Trophoblast cell (in vitro differentiated cells and primary cell): ENCODE data around the gene SH2D3A.

Experiments used
- DNase-seq, 2 donors: peaks; one replicate each; pipeline ENCODE4 v3.0.0-alpha.2; 2016
- H2AFZ ChIP-seq: 2 replicates; pipeline ENCODE4 v1.6.1; 2013; ENCODE audit warnings: low read length, moderate library complexity, mild to moderate bottlenecking; ENCODE audit not compliant: insufficient read depth, poor library complexity
- H2AK5ac ChIP-seq: 2 replicates; pipeline ENCODE4 v1.6.1; 2013; ENCODE audit warnings: mild to moderate bottlenecking, low read length
- H2BK120ac ChIP-seq: 2 replicates; pipeline ENCODE4 v1.6.1; 2013; ENCODE audit warnings: low read length, mild to moderate bottlenecking, moderate library complexity; ENCODE audit not compliant: insufficient read depth, poor library complexity
- H2BK12ac ChIP-seq: 2 replicates; pipeline ENCODE4 v1.6.1; 2013; ENCODE audit warnings: mild to moderate bottlenecking, low read length, moderate library complexity
- H2BK5ac ChIP-seq: 2 replicates; pipeline ENCODE4 v1.6.1; 2013; ENCODE audit warnings: low read length, low read depth, moderate library complexity, mild to moderate bottlenecking; ENCODE audit not compliant: poor library complexity
- H3K14ac ChIP-seq: 2 replicates; pipeline ENCODE4 v1.6.1; 2013; ENCODE audit warnings: mild to moderate bottlenecking, low read length
- H3K18ac ChIP-seq: 2 replicates; pipeline ENCODE4 v1.6.1; 2013; ENCODE audit warnings: mild to moderate bottlenecking, low read length
- H3K23ac ChIP-seq: 2 replicates; pipeline ENCODE4 v1.6.1; 2013; ENCODE audit warnings: low read length
- H3K27ac ChIP-seq: 2 replicates; pipeline ENCODE4 v1.5.1; 2013; ENCODE audit warnings: low read depth, mild to moderate bottlenecking, inconsistent platforms, low read length, moderate library complexity
- H3K27me3 ChIP-seq: 2 replicates; pipeline ENCODE4 v1.6.1; 2013; ENCODE audit warnings: inconsistent platforms, mild to moderate bottlenecking, low read length, moderate library complexity; ENCODE audit not compliant: insufficient read depth
- H3K36me3 ChIP-seq, 2 experiments: 1 replicate in 1 of 2; 2 replicates in 1 of 2; pipeline ENCODE4 v1.6.1; 2013; ENCODE audit warnings: low read length in 2 of 2, mild to moderate bottlenecking in 2 of 2, moderate library complexity in 1 of 2; ENCODE audit not compliant: insufficient read depth in 2 of 2, control insufficient read depth in 1 of 2
- H3K4ac ChIP-seq: 2 replicates; pipeline ENCODE4 v1.6.1; 2013; ENCODE audit warnings: low read depth, mild to moderate bottlenecking, low read length, moderate library complexity
- H3K4me1 ChIP-seq, 2 experiments: 1 replicate in 1 of 2; 2 replicates in 1 of 2; pipeline ENCODE4 v1.6.1; 2013; ENCODE audit warnings: low read length in 2 of 2, mild to moderate bottlenecking in 2 of 2, moderate library complexity in 1 of 2; ENCODE audit not compliant: insufficient read depth in 2 of 2, control insufficient read depth in 1 of 2
- H3K4me2 ChIP-seq: 2 replicates; pipeline ENCODE4 v1.6.1; 2013; ENCODE audit warnings: inconsistent platforms, mild to moderate bottlenecking, low read length, moderate library complexity
- H3K4me3 ChIP-seq: 2 replicates; pipeline ENCODE4 v1.5.1; 2013; ENCODE audit warnings: mild to moderate bottlenecking, low read depth, low read length, inconsistent platforms
- H3K79me1 ChIP-seq: one replicate; pipeline ENCODE4 v1.6.1; 2013; ENCODE audit warnings: low read length
- H3K79me2 ChIP-seq: 2 replicates; pipeline ENCODE4 v1.6.1; 2013; ENCODE audit warnings: low read length, mild to moderate bottlenecking; ENCODE audit not compliant: control insufficient read depth, insufficient read depth, poor library complexity
- H3K9ac ChIP-seq: 2 replicates; pipeline ENCODE4 v1.6.1; 2013; ENCODE audit warnings: mild to moderate bottlenecking, low read length
- H3K9me3 ChIP-seq: 2 replicates; pipeline ENCODE4 v1.6.1; 2013; ENCODE audit warnings: low read depth, mild to moderate bottlenecking, control low read depth, inconsistent platforms, low read length; ENCODE audit not compliant: insufficient read depth
- H4K12ac ChIP-seq: 2 replicates; pipeline ENCODE4 v1.6.1; 2013; ENCODE audit warnings: low read depth, mild to moderate bottlenecking, low read length, moderate library complexity
- H4K8ac ChIP-seq: 2 replicates; pipeline ENCODE4 v1.6.1; 2013; ENCODE audit warnings: low read depth, mild to moderate bottlenecking, low read length, moderate library complexity
- H4K91ac ChIP-seq: one replicate; pipeline ENCODE4 v1.6.1; 2013; ENCODE audit warnings: low read depth, mild to moderate bottlenecking, low read length, moderate library complexity
- WGBS: extraction: QIAGEN DNeasy Blood & Tissue Kit; methylation state at CpG from one replicate; pipeline ENCODE4 v1.1.7; 2013; ENCODE audit warnings: missing lambda C conversion rate; ENCODE audit not compliant: insufficient read length, insufficient coverage; ENCODE audit errors: extremely low coverage; 5-methylcytosine and 5-hydroxymethylcytosine counted together

The SH2D3A gene

GRCh38 chr19:6745965-6746364 lies 21.3 kb downstream of the SH2D3A start:
- no CpG with 5 or more reads among the region's 24 CpGs for WGBS
- Histone ChIP-seq H3K9ac (no peak overlapping the region), H3K4ac (no peak overlapping the region), H3K18ac (peak overlapping the region; percentile 3), H2AK5ac (no peak overlapping the region), H3K79me1 (peaks cover 18% of the 10 kb centered on the region), H3K9me3 (peaks cover 3% of the 10 kb centered on the region), H3K79me2 (peaks cover 6% of the 10 kb centered on the region), H2AFZ (no peak overlapping the region), H3K27me3 (no peaks in the 10 kb centered on the region), H2BK12ac (no peak overlapping the region), H3K36me3 (peaks cover 58 to 68% of the 10 kb centered on the region in 2 experiments), H4K8ac (no peak overlapping the region), H3K4me2 (no peak overlapping the region), H4K12ac (no peak overlapping the region), H3K27ac (no peak overlapping the region), H3K4me1 (peaks cover 27% of the 10 kb centered on the region in 2 experiments), H2BK5ac (no peak overlapping the region), H3K23ac (no peak overlapping the region), H4K91ac (no peak overlapping the region), H3K14ac (no peak overlapping the region), H2BK120ac (no peak overlapping the region), H3K4me3 (no peak overlapping the region)
- no peak for DNase-seq

GRCh38 chr19:6744381-6745301 lies 22.6 kb downstream of the SH2D3A start:
- Histone ChIP-seq H4K8ac (peak overlapping the region; percentile 44), H4K91ac (peak overlapping the region; percentile 70), H3K36me3 (peaks cover 46 to 56% of the 10 kb centered on the region in 2 experiments), H3K4me1 (peaks cover 27 to 28% of the 10 kb centered on the region in 2 experiments), H3K9me3 (peaks cover 2% of the 10 kb centered on the region), H3K4ac (peak overlapping the region; percentile 53), H3K14ac (peak overlapping the region; percentile 63), H3K27ac (peak overlapping the region; percentile 65), H3K23ac (no peak overlapping the region), H3K9ac (no peak overlapping the region), H3K27me3 (no peaks in the 10 kb centered on the region), H3K4me3 (no peak overlapping the region), H3K79me2 (peaks cover 18% of the 10 kb centered on the region), H2AK5ac (no peak overlapping the region), H2BK120ac (peak overlapping the region; percentile 21), H3K4me2 (peak overlapping the region; percentile 19), H4K12ac (peak overlapping the region; percentile 37), H3K79me1 (peaks cover 31% of the 10 kb centered on the region), H2BK12ac (peak overlapping the region; percentile 37), H3K18ac (peak overlapping the region; percentile 67), H2AFZ (peak overlapping the region; percentile 35), H2BK5ac (peak overlapping the region; percentile 2)
- WGBS, result no CpG with 5 or more reads among the region's 41 CpGs
- DNase-seq, result peak; percentile 73 to 92

DNA sequence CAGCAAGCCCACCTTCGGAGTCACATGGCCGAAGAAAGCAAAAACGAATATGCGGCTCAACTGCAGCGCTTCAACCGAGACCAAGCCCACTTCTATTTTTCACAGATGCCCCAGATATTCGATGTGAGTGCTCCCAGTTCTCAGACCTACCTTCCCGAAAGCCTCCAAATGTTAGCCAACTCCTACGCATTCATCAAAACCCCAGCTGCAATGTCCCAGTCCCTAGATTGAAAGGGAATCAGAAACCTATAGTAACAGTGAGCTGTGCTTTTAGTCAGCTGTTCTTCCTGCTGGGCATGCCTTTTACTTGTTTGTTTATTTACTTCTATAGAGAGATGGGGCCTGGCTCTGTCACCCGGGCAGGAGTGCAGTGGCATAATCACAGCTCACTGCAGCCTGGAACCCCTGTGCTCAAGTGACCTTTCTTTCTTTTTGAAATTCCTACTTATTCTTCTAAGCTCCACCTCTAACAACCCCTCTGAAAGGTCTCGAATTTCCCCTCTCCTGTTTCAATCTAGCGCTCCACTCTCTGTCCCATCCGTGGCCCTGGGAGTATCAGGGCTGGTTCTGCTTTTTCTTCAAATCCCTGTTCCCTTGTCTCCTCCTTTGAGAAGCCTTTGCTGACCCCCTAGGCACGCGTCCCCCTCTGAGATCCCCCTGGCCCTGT lies 23.4 kb downstream of the SH2D3A start:
- H2BK12ac ChIP-seq, result no peak overlapping the region
- peak overlapping the region; percentile 35 for H3K9ac ChIP-seq
- H3K36me3 ChIP-seq, result peaks cover 43 to 48% of the 10 kb centered on the region in 2 experiments
- H3K27me3 ChIP-seq, result no peaks in the 10 kb centered on the region
- peaks cover 21% of the 10 kb centered on the region for H3K79me2 ChIP-seq
- peak overlapping the region; percentile 19 for H3K4me2 ChIP-seq
- H3K4me3 ChIP-seq, result no peak overlapping the region
- H3K14ac ChIP-seq, result peak overlapping the region; percentile 63
- peak overlapping the region; percentile 56 for H4K91ac ChIP-seq
- H2BK5ac ChIP-seq, result peak overlapping the region; percentile 2
- H4K12ac ChIP-seq, result peak overlapping the region; percentile 16
- no peak overlapping the region for H4K8ac ChIP-seq
- H3K27ac ChIP-seq, result peak overlapping the region; percentile 65
- H2AK5ac ChIP-seq, result no peak overlapping the region
- H3K18ac ChIP-seq, result peak overlapping the region; percentile 67
- peaks cover 2% of the 10 kb centered on the region for H3K9me3 ChIP-seq
- peaks cover 31 to 32% of the 10 kb centered on the region in 2 experiments for H3K4me1 ChIP-seq
- no peak for DNase-seq
- peak overlapping the region; percentile 13 for H2BK120ac ChIP-seq
- no peak overlapping the region for H3K23ac ChIP-seq
- H3K4ac ChIP-seq, result peak overlapping the region; percentile 53
- peaks cover 36% of the 10 kb centered on the region for H3K79me1 ChIP-seq
- no CpG with 5 or more reads among the region's 15 CpGs for WGBS
- H2AFZ ChIP-seq, result peak overlapping the region; percentile 35

- no peaks in the 10 kb centered on the region for H3K27me3 ChIP-seq
- no CpG with 5 or more reads among the region's 7 CpGs for WGBS
These were observed 24.2 kb downstream of the SH2D3A start for GRCh38 chr19:6743066-6743465.

More at GRCh38 chr19:6743066-6743465, 24.2 kb downstream of the SH2D3A start:
- H3K79me1 ChIP-seq, result peaks cover 44% of the 10 kb centered on the region
- H2AK5ac ChIP-seq, result no peak overlapping the region
- H2BK120ac ChIP-seq, result no peak overlapping the region
- peak overlapping the region; percentile 3 for H3K4me2 ChIP-seq
- no peak overlapping the region for H3K9ac ChIP-seq
- peaks cover 21% of the 10 kb centered on the region for H3K79me2 ChIP-seq
- peaks cover 40 to 43% of the 10 kb centered on the region in 2 experiments for H3K36me3 ChIP-seq
- H2AFZ ChIP-seq, result no peak overlapping the region
- peak overlapping the region; percentile 65 for H3K27ac ChIP-seq
- no peak overlapping the region for H4K12ac ChIP-seq
- no peak overlapping the region for H4K8ac ChIP-seq
- peak overlapping the region; percentile 61 for H2BK5ac ChIP-seq
- H3K4ac ChIP-seq, result no peak overlapping the region
- H3K4me3 ChIP-seq, result no peak overlapping the region
- H3K23ac ChIP-seq, result no peak overlapping the region
- H3K18ac ChIP-seq, result peak overlapping the region; percentile 63
- no peak overlapping the region for H3K14ac ChIP-seq
- no peak overlapping the region for H4K91ac ChIP-seq
- H2BK12ac ChIP-seq, result peak overlapping the region; percentile 51
- H3K9me3 ChIP-seq, result peaks cover 2% of the 10 kb centered on the region
- peak; percentile 46 to 67 for DNase-seq
- peaks cover 38 to 39% of the 10 kb centered on the region in 2 experiments for H3K4me1 ChIP-seq
